NCI-H510A (cell line): Measurements from ENCODE around the gene SLX4IP.

Experiments used
- DNase-seq: peaks from one replicate; lab custom pipeline; 2025; lab: John Stamatoyannopoulos, UW

Gene SLX4IP

DNA sequence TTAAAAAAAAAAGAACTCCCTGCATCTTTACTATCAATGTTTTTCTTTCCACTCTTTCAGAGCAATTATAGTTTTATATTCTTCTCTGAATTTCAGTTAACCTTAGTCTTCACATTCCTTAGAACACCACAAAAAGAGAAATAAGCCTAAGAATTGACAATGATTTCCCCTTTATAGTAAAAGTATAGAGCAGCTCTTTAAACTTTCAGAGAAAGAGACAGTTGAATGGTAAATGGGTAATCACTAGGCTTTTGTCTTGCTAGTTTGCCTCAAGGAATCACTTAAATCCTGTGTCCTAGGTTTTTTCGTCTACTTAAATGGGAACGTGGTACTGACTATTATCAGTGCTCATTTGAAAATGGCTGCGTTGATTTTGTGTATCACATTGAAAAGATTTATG lies 31.8 kb downstream of the SLX4IP start:
- no peak for DNase-seq

DNA sequence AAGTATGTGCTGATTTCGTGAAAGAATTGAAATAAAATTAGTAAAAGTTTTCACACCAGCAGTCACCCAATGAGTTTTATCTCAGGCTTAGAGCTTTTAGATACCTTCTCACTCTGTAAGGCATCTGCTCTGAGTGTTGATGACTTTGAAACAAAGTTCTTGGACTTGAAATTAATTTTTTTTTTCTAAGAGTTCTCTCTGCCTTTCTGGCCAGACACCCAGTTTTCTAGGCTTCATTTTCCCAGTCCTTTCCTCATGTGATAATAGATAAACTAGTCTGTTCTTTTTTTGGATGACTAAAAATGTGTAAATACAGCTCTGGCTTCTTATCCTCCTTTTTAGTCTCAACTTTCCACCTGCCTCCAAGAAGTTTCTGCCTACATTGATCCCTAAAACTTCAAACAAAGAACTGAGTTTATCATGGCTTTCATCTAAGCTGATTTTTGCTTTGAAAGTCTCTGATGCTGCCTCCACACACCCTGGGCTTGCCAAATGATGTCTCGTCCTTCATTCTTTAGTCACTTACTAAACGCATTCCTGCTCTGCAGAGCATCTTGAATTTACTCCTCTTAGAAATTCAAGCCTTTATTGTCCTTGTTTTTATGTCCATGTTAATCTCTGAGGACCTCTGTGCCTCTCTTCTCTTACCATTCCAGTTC lies 32.7 kb downstream of the SLX4IP start:
- no peak for DNase-seq

DNA sequence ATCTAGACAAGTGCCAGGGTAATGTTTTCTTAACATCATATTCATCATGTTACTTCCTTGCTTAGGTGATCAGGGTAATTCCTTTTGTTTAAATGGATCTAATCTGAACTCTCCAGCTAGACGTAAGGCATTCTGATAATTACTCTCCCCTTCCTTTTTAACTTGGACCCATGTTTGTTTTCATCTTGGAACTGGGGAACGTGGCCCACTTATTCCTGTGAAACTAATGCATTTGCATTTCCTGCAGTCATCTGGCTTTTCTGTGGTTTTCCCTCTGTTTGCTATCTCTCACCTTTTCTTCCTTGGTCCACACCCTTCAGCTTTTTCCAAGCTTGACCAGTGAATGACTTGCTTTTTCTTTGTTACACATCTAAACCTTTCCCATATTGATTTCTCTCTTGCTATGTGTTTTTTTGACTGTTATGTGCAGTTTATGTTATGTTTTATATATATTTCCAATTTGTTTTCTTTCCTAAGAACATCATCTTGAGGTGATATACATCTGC lies 33.3 kb downstream of the SLX4IP start:
- no peak for DNase-seq

DNA sequence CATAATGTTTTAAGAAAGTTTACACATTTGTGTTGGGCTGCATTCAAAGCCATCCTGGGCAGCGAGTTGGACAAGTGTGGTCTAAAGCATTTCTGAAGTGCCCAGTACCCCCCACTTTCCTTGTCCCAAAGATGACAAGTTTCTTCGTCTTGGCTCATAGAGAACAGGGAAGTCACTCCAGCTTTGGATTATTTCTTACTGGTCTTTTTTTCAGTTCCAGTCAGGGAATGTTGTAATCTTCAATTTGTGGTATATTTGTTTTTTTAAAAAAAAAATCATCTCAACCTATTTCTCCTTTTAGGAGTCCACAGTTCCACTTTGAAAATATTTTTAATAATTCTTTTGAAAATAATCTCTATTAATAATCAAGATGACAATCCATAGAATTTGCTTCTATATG lies 34.0 kb downstream of the SLX4IP start:
- DNase-seq = no peak

DNA sequence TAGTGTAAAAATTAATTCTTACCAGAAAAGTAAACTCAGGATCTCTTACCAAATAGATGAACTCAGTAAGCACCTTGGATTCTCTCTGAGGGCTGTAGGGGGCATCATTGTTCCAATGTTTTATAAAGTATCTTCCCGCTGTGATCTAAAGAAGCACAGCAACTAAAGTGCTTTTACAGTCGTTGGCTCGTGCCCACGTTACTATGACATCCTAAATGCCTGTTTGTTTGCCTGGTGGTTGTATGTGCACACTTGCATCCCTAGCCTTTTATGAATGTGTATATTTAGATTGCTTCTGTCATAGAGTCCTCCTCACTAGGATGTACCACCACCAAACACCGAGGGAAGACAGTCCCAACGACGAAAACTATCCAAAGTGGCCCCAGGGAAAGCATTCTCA lies 34.5 kb downstream of the SLX4IP start:
- DNase-seq = peak; percentile 78

DNA sequence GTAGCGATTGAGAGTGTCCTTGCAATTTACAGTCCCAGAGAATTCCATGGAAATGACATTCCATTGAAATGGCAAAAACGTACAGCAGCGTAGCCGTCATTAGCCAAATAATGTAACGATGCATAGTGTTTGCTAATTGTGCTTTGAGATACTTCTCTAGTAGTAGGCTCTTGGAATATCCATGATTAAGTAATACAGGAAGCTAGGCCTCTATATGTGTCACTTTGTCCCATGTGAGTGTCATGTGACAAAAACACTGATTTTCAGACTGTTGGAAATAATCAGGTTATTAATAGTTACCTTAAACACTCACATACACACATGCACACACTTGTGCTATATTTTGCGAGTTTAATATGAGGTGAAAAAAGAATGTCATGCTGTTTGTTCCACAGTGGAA lies 35.2 kb downstream of the SLX4IP start:
- no peak for DNase-seq

DNA sequence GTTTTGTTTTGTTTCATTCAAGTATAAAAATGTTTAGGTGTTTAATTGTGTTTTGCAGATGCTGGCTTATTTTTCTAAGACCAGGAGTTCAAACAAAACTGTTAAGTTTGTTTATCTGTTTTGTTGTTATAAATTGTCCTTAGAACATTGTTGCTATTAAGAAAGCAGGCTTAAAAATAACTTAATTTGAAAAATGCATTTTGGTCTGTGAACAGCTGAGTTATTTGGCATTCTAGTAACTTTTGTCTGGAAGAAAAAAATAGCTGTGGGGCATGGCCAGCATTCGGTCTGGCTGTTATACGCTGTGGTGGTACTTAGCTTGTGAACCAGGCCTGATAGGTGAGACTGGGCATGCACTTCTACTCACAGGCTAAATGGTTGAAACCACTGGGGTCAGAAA lies 37.8 kb downstream of the SLX4IP start:
- DNase-seq = no peak

DNA sequence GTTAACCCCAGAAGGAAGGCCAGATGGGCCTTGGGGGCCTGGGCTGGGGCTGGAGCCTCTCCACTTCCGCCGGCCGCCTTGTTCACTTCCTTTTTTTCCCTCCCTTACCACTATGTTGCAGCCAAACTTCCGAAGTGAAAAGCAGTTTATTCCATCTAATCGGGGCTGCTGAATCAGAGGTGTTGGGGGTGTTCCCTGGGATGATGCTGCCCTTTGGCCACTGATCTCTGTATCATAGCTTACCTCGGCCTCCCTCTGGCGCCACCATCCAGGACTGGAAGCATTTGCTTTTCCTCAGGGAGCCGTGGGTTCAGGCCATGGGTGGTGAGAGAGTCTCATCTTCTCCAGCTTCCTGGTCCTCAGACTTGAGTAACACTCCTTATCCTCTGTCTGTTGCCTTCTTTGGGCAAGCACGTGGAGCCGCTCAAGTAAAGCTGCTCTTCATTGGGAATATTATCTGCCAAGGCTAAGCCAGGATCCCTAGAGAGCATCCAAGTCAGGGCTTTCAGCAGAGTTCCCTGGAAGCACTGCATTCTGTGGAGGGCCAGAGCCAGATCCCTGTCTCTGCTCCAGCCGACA lies 39.6 kb downstream of the SLX4IP start:
- no peak for DNase-seq

DNA sequence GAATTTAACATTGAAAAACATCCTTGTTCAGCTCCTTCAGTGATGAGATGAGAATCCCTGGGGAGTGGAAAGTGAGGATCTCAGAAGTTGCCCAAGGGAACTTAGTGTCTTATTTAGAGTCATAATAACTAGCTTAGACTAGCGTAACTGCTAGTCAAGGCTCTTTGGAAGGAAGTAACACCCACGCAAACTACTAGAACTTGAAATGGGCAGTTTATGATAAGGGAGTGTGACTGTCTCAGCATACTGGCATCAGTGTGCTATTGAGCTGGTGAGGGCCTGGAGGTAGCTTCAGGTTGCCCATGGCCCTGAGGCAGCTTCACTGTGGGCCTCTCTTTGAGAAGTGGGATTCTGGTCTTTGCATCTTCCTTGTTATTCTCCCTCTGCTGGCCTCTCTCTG lies 40.1 kb downstream of the SLX4IP start:
- no peak for DNase-seq

DNA sequence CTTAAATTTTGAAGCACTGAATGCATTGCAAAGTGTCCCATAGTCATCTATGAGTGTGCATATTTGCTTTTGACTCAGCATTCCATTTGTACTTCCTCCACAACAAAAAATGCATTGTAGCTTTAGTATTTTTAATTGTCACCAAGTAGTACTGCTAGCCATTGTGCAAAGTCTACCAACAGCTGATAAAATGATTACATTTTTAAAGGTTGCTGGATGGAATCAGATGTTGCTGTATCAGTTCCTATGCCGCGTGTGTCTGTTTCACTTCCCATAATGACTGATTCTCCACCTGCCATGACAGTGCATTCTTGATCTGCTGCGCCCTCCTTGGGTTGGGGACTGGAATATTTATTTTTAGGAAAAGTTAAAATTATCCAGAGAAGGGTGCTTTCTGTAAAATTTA lies 41.2 kb downstream of the SLX4IP start:
- DNase-seq = no peak

DNA sequence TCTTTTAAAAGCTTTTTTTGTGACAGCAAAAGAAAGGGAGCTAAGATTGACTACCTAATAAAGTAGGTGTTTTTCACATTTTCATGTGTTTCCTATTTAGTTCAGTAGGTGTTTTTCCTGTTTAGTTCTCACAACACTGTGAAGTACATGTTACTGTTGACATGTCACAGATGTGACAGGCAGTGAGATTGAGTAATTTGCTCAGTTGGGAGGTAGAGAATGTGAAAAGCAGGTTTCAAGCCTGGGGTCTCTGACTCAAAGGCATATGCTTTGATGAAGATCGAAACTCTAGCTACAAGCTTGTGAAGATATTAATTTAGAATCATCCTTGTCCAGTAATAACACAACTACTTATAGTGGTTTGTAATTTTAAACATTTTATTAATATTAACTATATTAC lies 43.1 kb downstream of the SLX4IP start:
- no peak for DNase-seq

DNA sequence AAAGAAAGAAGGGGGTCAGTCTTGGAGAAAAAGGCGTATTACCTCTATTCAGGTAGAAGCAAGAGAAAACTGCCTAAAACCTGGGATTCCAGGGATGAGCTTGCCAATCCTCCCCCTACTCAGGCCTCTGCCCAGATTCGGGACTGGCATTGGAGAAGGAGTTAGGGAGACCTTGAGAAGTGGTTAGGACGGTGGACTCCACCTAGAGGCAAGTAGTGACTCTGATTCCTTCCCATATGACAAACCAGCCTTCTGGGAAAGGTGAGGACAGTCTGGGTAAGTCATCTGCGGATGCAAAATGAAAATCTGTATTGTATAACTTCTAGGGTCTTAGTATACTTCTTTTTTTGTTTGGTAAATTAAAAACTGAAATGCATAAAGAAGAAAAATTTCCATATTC lies 43.8 kb downstream of the SLX4IP start:
- no peak for DNase-seq

DNA sequence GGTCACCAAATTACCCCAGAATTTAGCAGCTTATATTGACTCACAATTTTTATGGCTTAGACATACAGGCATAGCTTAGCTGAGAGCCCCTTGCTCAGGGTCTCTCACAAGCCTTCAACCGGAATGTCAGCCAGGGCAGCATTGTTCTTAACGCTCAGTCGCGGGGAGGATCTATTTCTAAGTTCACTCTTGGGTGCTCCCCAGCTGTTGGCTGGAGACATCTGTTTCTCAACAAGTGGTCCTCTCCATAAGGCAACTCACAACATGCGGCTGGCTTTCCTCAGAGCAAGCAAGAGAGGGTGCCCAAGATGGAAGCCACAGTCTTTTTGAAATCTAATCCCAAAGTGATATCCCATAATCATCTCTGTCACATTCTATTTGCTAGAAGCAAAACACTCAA lies 46.6 kb downstream of the SLX4IP start:
- DNase-seq = no peak

DNA sequence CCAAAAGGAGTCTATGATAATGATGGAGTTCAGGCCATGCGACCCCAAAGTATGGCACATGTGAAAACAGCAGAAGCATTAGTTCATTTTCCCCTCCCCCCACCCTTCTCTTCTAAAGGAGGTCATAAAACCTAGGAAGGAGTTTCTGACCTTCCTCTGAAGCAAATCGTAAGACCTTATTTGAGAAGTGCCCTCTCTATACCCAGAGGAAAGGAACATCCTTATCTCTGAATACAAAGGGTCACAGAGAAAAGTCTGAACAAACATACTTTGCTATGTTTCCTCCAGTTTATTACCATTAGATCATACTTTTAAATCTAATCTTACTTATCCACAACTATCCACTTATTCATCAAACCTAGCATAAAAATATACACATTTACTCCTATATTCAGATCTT lies 48.6 kb downstream of the SLX4IP start:
- no peak for DNase-seq

DNA sequence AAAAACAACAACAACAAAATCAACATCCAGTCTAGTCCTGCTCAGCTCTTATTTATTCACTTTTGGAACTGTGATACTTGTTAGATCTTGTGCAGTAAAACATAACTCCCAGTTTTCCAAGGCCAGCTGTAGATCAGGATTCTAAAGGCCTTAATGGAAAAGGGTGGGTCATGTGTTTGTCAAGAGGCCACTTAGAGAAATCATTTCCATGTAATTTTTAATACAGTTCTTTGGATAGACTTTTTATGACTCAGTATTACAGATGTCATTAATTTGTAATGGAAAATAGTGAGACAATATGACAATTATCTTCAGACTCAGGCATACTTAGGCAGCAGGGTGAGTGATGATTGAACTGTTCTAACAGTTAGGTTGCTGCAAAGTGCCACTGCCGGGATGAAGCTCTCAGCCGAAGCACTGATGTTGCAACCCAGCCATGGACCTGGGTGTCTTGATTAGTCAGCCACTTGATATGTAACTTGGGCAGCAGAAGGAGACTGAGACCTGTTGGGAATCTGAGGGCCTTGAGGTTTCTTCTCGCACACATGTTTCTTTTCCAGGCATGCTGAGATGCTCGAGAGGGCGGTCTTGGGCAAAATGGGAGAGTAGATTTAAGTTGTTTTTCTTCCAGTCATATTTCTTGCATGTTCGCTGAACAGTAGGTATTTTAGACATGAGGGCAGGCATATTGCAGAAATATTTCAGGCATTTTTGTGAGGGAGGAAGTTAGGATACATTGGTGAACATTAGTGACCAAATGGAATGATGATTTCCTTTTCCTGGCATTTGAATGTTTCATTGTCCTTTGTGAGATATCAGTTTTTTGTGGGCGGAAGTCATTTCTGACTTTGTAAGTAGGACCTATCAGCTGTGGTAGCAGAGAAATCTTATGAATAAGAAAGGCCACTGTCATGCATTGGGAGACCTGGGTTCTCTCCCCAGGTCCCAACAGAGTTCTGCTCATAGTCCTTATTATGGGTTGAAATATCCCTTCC lies 52.3 kb downstream of the SLX4IP start:
- DNase-seq = no peak

DNA sequence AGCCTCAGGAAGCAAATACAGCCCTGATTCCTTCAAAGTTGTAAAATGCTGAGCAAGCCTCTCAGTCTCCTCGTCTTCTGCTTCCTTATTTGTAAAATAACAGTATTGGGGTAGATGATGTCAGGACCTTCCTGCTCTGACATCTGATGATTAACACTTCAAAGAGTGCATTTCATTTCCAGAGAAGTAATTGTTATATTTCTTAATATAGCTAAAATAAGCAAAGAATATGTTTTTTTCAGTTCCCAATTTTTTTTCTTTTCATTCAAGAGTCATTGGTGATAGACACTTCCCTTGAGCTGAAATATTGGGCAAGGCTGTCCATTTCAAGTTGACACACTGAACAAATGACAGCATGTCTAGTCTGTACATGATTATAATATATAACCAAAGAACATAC lies 53.4 kb downstream of the SLX4IP start:
- no peak for DNase-seq

DNA sequence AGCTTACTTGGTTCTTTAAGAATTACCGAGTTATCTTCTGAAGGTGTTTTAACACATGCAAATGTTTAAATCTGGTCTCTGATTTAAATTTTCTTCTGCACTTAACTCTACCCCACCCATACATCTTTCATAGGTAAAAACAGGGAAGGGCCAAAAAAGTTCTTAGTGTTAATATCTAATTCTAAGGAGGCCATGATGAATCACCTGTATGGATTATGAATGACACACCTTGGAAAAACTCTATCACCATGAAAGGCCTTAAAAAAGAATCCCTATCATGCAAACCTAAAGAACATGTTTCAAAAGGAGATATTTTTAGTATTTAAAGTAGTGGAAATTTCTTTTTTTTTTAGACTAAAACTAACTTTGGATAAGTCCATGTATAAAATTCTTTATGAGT lies 54.7 kb downstream of the SLX4IP start:
- no peak for DNase-seq

DNA sequence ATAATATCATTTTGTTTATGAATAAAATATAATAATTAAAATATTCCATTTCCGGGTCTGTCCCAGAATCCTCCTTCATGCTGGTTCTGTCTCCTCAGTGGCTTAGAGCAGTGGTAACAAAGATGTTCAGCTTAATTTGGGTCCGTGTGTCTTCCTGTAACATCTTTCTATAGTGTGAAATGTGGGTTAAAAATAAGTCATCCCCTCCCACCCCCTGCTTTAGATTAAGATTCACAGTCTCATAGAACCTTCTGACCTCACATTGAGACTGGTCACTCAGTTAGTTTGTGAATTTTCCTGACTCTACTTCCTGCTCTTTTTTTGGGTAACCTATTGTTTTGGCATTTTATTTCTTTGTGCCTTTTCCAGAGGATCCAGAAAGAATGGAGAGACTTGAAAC lies 55.2 kb downstream of the SLX4IP start:
- no peak for DNase-seq

DNA sequence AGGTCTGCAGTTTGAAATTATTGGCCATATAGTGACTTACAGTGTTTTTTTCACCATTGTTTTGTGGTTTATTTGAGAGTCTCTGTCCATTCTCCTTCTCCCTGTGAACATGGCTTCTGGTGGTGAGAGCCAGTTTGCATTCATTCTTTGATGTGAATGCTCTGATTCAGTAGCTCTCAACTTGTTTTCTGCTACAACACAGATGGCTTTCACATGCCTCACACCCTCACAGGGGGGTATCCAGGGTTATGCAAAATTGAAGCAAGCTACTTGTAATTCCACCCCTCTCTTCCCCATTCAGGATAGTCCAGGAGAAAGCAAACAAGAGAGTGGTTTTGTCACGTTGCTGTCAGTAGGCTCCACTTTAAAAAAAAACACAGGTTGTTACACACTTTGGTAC lies 55.6 kb downstream of the SLX4IP start:
- DNase-seq = no peak

DNA sequence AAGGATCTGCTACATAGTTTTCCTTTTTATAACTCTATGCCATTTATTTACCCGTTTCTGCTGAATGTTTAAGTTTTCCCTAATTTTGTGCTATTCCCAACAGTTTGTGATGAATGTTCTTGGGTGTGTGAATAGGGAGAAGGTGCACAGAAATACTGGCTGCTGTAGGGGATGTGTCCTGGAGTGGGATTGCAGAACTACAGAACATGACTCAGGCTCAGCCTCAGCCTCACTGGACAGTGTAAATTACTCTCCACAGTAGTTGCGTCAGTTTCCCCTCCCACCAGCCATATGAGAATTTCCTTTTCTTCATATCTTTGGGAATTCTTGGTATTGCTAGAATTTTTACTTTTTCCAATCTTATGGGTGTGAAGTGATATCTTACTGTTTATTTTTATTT lies 57.0 kb downstream of the SLX4IP start:
- no peak for DNase-seq

DNA sequence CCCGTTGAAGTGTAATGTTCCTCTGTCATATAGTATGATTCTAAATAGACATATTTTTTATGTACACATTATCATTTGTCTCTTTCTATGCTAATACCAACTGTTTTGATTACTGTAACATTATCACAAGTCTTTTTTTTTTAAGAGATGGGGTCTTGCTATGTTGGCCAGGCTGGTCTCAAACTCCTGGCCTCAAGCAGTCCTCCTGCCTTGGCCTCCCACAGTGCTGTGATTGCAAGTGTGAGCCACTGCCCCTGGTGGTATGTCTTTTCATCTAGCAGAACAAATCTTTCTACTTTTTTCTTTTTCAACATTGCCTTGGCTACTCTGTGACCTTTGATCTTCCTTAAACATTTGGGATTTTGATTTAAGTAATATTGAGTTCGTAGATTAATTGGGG lies 57.7 kb downstream of the SLX4IP start:
- DNase-seq = no peak

DNA sequence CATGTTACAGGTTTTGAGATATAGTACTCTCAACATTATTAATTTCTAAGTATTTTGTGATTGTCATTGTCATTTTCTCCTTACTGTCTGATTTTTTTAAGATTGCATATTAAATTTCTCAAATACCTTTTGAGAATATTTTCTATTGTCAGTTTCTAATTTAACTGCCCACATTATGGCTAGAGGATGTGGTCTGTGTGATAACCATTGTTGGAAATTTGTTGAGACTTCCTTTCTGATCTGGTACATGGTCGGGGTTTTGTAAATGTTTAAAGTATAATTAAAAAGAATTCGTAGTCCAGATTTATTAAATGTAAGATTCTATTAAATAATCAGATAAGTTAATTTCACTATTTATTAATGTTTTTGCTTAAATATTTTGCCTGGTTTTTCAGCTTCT lies 60.1 kb downstream of the SLX4IP start:
- no peak for DNase-seq

DNA sequence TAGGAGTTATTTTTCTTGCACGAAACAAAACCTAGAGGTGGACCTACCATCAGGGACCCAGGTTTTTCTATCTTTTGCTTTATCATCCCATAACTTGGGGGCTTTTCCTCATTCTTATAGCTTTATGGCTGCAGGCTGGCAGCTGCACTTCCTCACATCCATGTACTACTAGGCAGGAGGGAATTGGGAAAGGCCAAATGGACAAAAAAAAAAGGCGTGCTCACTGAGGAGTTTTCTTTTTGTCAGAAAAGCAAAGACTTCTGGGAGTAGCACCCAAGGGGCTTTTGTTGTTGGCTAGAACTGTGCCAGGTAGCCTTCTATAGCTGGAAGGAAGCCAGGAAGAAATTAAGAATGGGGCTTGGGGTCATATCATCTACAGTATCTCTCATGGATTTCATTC lies 61.4 kb downstream of the SLX4IP start:
- no peak for DNase-seq
